Stimulated activated CD4-positive, alpha-beta T cell treated with anti-CD3 and anti-CD28 coated beads, TNF-alpha, amount 100 ng/mL, for 48 hours (primary cell): ENCODE measurements around the gene NVL.
"Not testable (repeated sequence)": the region's sequence is repeated elsewhere in the genome, so short reads cannot be mapped to it uniquely, and the experiment has no call there.

Experiments
- DNase-seq, 3 donors: peaks; one replicate each; pipeline ENCODE4 v3.0.0-alpha.2; 2020; ENCODE audit warnings: low read depth in 3 of 3

Gene NVL

DNA sequence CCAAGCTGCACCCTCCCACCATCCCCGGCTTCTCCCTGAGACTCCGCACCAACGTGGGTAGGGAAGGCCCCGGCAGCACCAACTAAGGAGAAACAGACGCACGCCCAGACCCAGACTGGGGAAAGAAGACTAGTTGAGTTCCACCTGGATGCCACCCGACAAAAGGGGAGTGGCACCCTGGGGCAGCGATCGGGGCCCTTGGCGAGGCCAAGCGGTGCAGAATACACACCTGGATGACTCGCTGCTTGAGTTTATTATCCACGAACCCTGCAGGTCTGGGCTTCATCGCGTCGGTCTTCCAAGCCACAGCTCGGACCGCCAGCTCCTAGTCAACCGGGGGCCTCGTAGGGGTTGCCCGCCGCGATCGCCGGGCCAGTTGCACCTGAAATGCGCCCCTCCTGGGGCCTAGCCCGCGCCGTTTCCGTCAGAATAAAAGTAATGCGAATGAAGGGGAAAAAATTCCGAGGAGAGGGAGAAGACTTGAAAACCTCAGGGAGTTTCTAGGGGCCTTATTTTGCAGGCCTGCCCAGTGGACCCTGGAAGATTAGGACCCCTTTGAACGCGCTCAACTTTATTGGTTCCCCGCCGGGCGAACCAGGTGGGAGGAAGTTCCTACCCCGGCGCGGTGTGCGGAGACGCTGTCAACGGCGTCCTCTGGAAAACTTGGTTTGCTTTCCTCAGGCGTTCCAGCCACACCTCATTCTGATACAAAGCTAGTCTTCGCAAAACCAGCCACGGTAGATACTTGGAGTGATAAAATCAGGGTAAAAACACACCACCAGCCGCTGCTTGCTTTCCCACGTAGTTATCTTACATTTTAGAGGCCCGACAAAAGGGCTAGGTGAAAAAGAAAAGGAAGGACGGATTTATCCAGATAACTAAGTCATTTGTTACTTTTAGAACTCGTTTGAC, at the start of gene NVL:
Gene NVL (minus strand): TSS at position 331 of the 912 bp plus-strand sequence. CDS start 45 bp downstream, at position 286.
- peak; percentile 59 to 68 (median 67) for DNase-seq

DNA sequence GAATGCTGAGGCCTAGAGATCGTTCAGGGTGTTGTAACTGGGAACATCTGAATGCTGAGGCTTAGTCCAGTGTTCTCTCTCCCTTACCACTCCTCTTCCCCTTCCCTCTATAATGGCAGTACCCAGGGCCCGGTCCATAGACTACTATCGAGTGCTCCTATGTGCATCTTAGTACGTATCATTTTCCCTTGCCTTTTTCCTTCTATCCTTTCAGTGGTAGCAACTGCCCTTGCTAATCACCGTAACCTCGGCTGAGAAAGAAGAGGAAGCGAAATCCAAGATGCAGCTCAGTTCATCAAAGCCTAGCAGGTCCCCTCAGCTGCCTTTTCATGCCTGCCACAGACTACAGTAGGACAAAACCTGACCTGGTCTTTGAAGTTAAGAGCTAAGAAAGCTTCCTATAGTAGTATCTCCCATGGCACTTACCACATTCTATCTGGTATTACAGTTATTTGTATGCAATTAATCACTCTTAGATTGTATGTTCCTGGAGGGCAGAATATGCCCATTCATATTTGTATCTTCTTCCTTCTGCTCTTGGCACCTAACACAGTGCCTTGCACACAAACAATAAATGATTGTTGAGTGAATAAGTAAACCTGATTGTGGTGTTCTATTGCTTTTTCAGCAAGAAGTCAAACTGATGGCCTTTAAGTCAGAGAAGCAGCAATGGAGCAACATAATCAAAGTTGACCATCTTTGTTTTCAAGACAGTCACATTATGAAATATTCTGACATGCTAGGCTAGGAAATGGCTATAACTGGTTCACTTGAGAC, 49.1 kb upstream of the NVL start:
- DNase-seq = no peak

DNA sequence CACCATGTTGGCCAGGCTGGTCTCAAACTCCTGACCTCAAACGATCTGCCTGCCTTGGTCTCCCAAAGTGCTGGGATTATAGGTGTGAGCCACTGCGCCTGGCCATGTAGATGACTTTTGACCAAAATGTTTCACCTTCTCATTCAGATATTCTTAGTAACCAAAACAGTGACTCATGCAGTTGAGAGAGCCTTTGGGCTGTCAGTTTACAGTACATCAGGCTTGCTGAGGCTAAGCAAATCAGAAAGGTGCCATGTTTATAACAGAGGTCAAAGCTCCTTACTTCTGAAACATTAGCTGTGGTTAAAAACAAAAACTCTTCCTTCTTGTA, 47.7 kb upstream of the NVL start:
- no peak for DNase-seq

DNA sequence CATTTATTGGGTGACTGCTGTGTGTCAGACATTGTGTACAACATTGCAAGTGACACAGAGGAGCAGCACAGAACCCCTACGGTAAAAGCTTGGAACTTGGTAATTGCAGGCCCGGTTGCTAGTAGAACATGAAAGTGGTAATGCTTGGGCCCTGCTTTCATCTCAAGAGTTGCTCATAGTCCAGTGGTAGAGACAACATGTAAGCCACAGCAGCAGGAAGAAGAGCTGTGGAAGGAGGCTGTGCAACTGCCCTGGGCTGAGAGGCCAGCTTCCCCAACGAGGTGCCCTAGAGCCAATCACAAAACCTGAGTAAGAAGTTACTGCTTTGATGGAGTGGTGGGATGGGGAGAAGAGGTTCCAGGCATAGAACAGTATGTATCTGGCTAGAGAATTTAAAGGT, 45.1 kb upstream of the NVL start:
- no peak for DNase-seq

DNA sequence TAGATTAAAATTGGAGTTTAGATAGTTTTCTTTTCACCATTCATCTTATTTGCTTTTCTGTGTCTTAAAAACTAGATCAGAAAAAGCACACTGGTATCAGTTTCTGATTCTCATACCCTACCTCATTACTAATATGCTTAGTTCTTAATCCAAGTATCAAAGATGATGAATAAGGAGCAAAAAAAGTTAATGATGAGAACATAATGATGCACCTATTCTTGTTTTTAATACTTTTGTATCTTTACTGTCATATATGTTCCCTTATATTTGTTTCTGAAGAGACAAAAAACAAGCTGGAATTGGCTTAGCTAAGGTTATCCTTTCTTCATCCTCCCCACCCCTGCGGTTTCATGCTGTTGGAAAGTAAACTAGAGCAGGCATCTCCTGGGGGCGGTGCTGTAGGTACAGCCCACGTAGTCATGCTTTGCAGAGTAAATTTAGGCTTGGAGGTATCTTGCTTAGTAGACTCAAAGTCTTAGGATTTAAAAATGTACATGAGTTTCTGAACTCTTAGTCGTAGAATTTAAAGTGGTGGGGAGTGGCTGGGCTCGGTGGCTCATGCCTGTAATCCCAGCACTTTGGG, 43.1 kb upstream of the NVL start:
- DNase-seq = no peak

DNA sequence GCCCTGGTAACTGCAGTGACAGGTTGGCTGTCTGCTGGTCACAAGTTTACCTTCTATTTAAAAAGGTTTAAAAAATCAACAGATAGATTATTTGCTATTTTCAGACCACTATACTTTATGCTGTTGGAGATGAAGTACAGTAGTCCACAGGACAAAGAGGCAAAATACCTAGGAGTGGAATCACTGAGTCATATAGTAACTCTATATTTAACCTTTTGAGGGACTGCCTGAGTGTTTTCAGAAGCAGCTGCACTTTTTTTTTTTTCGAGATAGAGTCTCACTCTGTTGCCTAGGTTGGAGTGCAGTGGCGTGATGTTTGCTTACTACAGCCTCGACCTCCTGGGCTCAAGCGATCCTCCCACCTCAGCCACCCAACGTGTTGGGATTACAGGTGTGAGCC, 38.4 kb upstream of the NVL start:
- DNase-seq = no peak

DNA sequence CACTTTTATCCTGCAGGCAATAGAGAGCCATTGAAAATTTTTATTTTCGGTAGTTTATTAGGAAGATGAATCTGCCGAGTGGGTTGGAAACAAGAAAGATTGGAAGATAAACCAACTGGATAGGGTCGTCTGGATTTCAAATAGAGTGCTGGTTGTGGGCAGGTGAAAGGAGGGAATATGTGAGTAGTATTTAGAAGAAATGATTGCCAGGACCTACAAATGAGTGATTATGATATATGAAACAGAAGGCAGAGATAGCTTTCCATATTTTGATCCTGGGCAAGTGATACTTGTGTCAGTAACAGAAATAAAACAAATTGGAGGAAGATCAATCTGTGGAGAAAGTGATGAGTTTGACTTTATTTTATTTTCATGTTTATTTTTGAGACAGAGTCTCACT, 29.2 kb upstream of the NVL start:
- no peak for DNase-seq

DNA sequence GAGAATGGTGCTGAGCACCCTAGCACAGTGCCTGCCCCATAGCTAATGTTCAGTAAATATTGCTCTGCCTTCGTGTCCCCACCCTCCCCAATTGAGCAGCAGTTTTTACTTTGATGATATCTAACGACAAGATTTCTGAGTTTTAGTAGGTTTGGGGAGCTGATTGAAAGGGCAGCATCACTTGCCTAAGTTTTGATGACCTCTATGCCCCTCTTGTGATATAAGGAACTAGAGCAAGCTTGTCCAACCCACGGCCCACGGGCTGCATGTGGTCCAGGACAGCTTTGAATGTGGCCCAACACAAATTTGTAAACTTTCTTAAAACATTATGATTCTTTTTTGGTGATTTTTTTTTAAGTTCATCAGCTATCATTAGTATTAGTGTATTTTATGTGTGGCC, 28.3 kb upstream of the NVL start:
- DNase-seq = no peak

DNA sequence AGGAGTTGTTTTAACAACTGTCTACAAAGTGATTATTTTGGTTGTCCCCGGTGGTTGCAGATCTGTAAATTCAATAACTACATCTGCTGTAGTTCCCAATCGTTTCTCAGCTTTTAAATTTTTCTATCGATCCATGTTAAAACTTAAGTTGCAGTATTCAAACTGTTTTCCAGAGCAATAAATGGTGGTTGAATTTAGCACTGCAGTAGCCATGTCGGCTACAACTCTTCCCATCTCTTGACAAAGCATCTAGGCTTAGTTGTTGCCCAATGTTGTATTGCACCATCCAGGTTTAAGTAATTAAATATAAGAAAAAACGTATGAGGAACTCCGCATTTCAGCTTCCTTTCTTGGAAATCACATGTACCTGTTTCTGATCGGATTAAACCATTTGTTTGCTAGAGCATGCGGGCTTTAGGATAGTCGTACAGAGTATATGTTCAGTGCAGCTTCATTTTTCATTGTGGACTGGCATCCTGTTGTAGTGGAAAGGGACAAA, 27.7 kb upstream of the NVL start:
- no peak for DNase-seq

DNA sequence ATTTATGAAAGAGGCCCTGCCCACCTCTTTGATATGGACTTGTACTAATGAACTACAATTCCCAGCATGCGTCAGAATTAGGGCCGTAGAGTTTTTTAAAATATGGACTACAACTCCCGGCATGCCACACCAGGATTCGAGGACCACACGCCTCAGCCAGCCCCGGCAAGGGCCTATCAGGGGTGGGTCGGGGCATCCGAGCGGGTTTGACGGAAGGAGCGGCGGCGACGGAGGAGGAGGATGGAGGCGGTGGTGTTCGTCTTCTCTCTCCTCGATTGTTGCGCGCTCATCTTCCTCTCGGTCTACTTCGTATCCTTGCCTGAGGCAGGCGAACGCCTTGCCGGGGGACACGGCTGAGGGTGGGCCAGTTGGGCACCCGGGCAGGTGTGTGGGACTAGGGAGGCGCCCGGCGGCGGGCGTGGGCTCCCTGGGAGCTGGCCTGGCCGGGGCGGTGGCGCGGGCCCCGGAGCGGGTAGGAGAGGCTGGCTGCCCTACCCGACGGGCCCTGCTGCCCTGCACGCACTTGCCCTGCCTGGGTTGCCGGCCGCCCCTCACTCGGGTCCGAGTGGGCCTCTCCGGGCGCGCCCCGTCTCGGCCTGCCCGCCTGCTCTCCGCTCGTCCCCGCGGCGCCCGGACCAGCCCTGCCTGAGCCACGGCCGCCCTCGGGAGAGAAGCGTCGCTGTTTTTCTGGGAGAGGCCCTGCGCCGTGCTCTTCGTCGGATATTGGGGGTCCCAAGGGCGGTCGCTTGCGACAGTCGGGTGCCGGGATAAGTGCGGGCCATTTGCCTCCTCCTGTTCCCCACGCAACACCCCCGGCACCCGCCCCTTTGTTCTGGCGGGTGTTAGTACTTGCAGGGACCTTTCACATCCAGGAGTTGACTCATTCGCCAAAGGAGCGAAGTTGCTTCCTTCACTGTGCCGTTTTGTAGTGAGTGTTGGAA, 27.0 kb upstream of the NVL start, which contains the start of gene CNIH4:
Gene CNIH4 (plus strand): TSS at position 195 of the 941 bp plus-strand sequence. CDS start 46 bp downstream, at position 241.
- DNase-seq = peak; percentile 84 to 87 (median 84)

DNA sequence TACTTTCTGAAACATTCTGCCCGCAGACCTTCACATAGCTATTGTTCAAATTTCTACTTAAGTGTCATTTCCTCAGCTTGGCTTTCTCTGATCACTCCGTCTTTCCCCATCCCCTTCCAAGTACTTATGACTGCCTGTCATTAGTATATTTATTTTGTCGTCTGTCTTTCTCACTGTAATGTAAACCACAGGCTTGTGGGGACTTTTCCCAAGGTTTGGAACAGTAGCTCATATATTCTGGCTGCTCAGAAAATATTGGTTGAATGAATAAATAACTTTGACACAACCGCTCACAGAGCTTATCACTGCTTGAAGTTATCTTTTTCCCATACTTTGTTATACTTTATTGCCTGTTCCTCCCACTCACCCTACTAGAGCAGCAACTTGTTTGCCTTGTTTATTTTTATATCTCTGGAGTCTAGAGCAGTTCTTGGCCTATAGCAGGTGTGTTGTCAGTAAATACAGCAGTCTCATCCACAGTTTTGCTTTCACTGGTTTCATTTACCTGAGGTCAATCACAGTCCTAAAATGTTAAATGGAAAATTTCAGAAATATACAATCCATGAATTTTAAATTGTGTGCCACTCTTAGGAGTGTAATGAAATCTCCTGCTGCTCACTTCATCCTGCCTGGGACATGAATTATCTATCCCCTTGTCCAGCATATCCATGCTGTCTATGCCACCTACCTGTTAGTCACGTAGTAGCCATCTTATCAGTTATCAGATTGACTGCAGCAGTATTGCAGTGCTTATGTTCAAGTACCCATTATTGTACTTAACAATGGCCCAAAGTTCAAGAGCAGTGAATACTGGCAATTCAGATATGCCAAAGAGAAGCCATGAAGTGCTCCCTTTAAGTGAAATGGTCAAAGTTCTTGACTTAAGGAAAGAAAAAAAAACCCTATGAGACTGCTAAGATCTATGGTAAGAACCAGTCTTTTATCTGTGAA, 24.3 kb upstream of the NVL start:
- no peak for DNase-seq

DNA sequence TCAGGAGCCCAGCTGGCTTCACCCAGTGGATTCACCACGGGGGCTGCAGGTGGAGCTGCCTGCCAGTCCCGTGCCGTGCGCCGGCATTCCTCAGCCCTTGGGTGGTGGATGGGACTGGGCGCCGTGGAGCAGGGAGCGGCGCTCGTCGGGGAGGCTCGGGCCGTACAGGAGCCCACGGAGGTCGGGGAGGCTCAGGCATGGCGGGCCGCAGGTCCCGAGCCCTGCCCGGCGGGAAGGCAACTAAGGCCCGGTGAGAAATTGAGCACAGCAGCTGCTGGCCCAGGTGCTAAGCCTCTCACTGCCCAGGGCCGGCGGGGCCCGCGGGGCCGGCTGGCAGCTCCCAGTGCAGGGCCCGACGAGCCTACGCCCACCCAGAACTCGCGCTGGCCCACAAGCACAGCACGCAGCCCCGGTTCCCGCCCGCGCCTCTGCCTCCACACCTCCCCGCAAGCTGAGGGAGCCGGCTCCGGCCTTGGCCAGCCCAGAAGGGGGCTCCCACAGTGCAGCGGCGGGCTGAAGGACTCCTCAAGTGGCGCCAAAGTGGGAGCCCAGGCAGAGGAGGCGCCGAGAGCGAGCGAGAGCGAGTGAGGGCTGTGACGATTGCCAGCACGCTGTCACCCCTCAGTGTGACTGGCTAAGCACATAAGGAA, 22.6 kb upstream of the NVL start:
- DNase-seq = not testable (repeated sequence)

DNA sequence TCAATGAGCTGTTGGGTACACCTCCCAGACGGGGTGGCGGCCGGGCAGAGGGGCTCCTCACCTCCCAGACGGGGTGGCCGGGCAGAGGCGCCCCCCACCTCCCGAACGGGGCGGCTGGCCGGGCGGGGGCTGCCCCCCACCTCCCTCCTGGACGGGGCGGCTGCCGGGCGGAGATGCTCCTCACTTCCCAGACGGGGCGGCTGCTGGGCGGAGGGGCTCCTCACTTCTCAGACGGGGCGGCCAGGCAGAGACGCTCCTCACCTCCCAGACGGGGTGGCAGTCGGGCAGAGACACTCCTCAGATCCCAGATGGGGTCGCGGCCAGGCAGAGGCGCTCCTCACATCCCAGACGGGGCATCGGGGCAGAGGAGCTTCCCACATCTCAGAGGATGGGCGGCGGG, 19.7 kb upstream of the NVL start:
- not testable (repeated sequence) for DNase-seq

DNA sequence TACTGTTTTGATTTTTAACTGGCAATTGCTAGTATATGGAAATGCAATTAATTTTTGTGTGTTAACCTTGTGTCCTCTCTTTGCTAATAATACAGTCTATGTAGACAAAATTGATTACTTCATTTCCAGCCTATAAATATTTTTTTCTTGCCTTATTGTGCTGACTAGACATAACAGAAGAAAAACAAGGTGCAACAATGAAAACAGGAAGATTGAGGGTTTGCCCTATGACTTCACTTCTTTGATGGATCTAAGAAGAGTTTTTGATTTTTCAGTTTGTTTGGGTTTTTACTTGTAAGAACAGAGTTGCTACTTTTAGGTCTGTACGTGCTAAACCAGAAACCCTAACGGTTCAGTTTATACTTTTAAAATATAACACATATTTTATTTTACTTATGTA, 18.2 kb upstream of the NVL start:
- no peak for DNase-seq

DNA sequence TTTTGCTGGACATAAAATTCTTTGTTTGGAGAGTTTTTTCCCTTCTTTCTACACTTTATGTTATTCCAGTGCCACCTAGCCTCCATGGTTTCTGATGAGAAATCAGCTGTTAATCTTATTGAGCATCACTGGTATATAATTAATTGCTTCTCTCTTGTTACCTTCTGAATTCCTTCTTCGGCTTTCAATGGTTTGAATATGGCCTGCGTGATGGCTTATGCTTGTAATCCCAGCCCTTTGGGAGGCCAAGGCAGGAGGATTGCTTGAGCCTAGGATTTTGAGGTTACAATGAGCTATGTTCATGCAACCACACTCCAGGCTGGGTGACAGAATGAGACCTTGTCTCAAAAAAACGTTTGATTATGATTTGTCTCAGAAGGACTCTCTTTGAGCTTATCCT, 13.7 kb upstream of the NVL start:
- no peak for DNase-seq

DNA sequence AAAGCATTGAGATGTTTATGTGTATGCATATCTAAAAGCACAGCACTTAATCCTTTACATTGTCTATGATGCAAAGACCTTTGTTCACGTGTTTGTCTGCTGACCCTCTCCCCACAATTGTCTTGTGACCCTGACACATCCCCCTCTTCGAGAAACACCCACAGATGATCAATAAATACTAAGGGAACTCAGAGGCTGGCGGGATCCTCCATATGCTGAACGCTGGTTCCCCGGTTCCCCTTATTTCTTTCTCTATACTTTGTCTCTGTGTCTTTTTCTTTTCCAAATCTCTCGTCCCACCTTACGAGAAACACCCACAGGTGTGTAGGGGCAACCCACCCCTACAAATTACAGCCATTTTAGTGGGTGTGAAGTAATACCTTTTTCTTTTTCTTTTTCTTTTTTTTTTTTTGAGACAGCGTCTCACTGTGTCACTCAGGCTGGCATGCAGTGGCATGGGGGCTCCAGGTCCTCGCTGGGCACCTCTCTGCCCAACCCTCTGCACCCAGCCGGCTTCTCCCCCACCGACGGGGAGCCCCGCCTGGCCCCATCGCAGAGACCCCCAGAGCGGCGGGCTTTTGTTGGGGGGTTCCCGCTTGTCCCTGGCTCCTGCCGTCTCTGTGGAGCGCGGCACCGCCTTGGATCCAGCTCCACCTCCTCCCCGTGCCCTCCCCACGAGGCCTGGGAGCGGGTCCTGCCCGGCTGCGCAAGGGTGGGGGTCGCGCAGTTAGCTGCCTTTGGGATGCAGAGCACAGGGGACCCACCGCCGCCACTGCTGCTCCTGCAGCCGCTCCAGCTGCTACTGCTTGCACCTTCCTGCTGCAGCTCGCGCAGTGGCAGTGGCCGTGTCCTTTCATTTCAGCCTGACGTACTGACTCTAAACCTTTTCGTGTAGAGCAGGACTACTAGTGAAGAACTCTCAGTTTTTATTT, 10.7 kb upstream of the NVL start:
- DNase-seq = not testable (repeated sequence)

DNA sequence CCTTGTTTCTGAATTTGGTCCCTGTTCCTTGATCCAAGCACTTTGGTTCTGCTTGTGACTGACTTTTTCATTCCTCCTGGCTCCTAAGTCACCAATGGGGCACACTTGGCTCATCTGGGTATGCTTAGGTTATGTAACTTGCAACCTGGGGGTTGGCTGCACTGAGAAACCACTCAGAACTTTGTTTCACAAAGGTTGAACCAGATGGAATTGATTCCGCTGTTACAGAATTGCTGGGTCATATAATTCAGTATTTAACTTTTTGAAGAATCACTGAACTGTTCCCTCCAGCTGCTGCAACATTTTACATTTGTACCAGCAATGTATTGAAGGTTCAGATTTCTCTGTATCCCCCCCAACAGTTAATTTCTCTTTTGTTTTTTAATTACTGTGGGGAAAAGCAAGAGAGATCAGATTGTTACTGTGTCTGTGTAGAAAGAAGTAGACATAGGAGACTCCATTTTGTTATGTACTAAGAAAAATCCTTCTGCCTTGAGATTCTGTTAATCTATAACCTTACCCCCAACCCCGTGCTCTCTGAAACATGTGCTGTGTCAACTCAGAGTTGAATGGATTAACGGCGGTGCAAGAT, 9.6 kb upstream of the NVL start:
- no peak for DNase-seq
